HEK293T (cell line): Measurements from ENCODE around the gene JMJD8.

ENCODE experiments used
- ARNT ChIP-seq: fragments of 450-650 bp; IDR thresholded peaks from 2 replicates; pipeline ENCODE4 v1.6.1; 2017; ENCODE audit warnings: mild to moderate bottlenecking
- FOXM1 ChIP-seq: fragments of 450-650 bp; IDR thresholded peaks from 2 replicates; pipeline ENCODE4 v1.6.1; 2017; ENCODE audit warnings: mild to moderate bottlenecking, borderline replicate concordance
- HDGF ChIP-seq: fragments of 450-650 bp; IDR thresholded peaks from 2 replicates; pipeline ENCODE4 v1.6.1; 2017; ENCODE audit warnings: antibody characterized with exemption, borderline replicate concordance
- L3MBTL2 ChIP-seq: fragments of 450-650 bp; conservative IDR thresholded peaks from 2 replicates; pipeline ENCODE4 v1.6.1; 2016; ENCODE audit warnings: mild to moderate bottlenecking

DNA sequence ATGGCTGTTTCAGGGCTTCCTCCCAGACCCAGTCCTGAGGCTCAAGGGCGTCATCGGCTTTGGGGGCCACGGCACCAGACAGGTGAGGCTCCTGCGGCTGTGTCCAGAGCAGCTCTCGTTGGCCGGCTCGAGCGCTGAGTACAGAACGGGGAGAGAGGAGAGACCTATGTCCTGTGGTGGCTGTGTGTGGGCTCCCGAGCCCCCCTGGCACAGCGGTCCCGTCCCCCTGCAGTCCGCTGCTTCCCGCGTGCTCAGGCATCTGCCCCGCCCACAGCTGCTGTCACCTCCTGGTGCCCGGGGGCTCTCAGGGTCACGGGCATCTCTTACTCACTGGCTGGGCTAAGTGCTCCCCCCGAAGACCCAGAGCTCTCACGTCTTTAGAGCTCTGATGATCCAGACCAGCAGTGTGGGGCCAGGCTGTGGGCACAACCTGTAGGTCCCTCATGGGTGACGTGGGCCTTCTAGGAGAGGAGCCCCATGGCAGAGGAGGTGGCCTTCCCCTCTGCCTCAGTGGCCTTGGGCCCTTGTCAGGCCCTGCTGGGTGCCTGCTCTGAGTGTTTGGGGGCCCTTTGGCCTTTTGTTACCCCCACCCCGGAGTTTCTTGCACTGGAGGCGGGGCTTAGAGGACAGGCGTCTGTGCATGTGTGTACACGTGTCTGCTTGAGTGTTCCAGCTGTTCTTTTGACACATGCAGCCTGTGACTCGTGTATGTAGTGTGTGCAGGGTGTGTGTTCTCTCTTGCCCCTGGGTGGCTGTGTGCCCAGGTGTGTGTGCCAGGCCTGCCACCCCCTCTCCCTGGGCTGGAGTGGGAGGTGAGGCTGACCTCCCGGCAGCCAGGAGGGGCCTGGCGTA lies 31.5 kb downstream of the JMJD8 start:
- no peak for TF ChIP-seq ARNT
- TF ChIP-seq FOXM1, result no peak
- TF ChIP-seq L3MBTL2, result no peak
- no peak for TF ChIP-seq HDGF
